LoVo (cell line): ENCODE results near the gene TOX2.
A peak's percentile ranks its signal among the peaks of the same experiment; 100 is the strongest.

Experiments
- DNase-seq: peaks from one replicate; pipeline ENCODE4 v3.0.0-alpha.2; 2016; ENCODE audit warnings: low spot score

Gene TOX2

GRCh38 chr20:43914311-43915210 is at the start of gene TOX2:
Gene TOX2, plus strand, starts transcription at chr20:43914852. Its CDS starts 40 bp downstream, at chr20:43914892.
- peak; percentile 69 for DNase-seq

GRCh38 chr20:43868091-43868490 is 46.6 kb upstream of the TOX2 start:
- no peak for DNase-seq

GRCh38 chr20:43870484-43870883 is 44.2 kb upstream of the TOX2 start:
- DNase-seq, result no peak

- DNase-seq, result no peak
Observed at GRCh38 chr20:43878776-43879175, 35.9 kb upstream of the TOX2 start.

GRCh38 chr20:43893930-43894329 is 20.7 kb upstream of the TOX2 start:
- no peak for DNase-seq

- no peak for DNase-seq
Observed at GRCh38 chr20:43894491-43894890, 20.2 kb upstream of the TOX2 start.

- DNase-seq, result no peak
Observed at GRCh38 chr20:43895235-43895634, 19.4 kb upstream of the TOX2 start.

- no peak for DNase-seq
Observed at GRCh38 chr20:43899274-43900120, 15.2 kb upstream of the TOX2 start.

- DNase-seq, result no peak
Observed at GRCh38 chr20:43900121-43900466, 14.6 kb upstream of the TOX2 start.

- no peak for DNase-seq
Observed at GRCh38 chr20:43900496-43900895, 14.2 kb upstream of the TOX2 start.

- no peak for DNase-seq
Observed at GRCh38 chr20:43901296-43901695, 13.4 kb upstream of the TOX2 start.

- no peak for DNase-seq
Observed at GRCh38 chr20:43903953-43904826, 10.5 kb upstream of the TOX2 start.

GRCh38 chr20:43904827-43905177 is 9.8 kb upstream of the TOX2 start:
- no peak for DNase-seq

- DNase-seq, result no peak
Observed at GRCh38 chr20:43906505-43907034, 8.1 kb upstream of the TOX2 start.

- no peak for DNase-seq
Observed at GRCh38 chr20:43909211-43909610, 5.4 kb upstream of the TOX2 start.

GRCh38 chr20:43909720-43910119 is 4.9 kb upstream of the TOX2 start:
- DNase-seq, result no peak

GRCh38 chr20:43910564-43910963 is 4.1 kb upstream of the TOX2 start:
- DNase-seq, result no peak

- DNase-seq, result peak; percentile 20
Observed at GRCh38 chr20:43911066-43911465, 3.6 kb upstream of the TOX2 start.

GRCh38 chr20:43913291-43914025 is 1.2 kb upstream of the TOX2 start:
- DNase-seq, result no peak

- no peak for DNase-seq
Observed at GRCh38 chr20:43915211-43916072, 790 bp downstream of the TOX2 start.
